BLaER1 treated with 17β-estradiol and CSF1 and Interleukin-3, amounts not matched to agents 10 nM and 100 nM (cell line): ENCODE measurements around the gene CUBN.
A peak's percentile ranks its signal among the peaks of the same experiment; 100 is the strongest.

Experiments
- H3K27ac ChIP-seq, 11 experiments: shearing (Covaris generic); formaldehyde crosslinking; 2 replicates each; pipeline ENCODE4 v1.8.1; 2022
- H3K27me3 ChIP-seq, 11 experiments: shearing (Covaris generic); formaldehyde crosslinking; 2 replicates each; pipeline ENCODE4 v1.8.1; 2022
- H3K36me3 ChIP-seq, 11 experiments: shearing (Covaris generic); formaldehyde crosslinking; 2 replicates each; pipeline ENCODE4 v1.8.1; 2022
- H3K4me1 ChIP-seq, 10 experiments: shearing (Covaris generic); formaldehyde crosslinking; 2 replicates each; pipeline ENCODE4 v1.8.1; 2022
- H3K4me2 ChIP-seq, 11 experiments: shearing (Covaris generic); formaldehyde crosslinking; 2 replicates each; pipeline ENCODE4 v1.8.1; 2022
- H3K4me3 ChIP-seq, 10 experiments: shearing (Covaris generic); formaldehyde crosslinking; 2 replicates each; pipeline ENCODE4 v1.8.1; 2022
- H3K9ac ChIP-seq, 11 experiments: shearing (Covaris generic); formaldehyde crosslinking; 2 replicates each; pipeline ENCODE4 v1.8.1; 2022
- H3K9me3 ChIP-seq, 11 experiments: shearing (Covaris generic); formaldehyde crosslinking; replicated peaks in 1 of 11; 2 replicates each; pipeline ENCODE4 v1.8.1; 2022
- H4K20me1 ChIP-seq, 11 experiments: shearing (Covaris generic); formaldehyde crosslinking; 2 replicates each; pipeline ENCODE4 v1.8.1; 2022
- Cebpa-rat ChIP-seq, 11 experiments: shearing (Covaris generic); IDR thresholded peaks; 2 replicates each; pipeline ENCODE4 v1.8.1; 2022

CUBN gene

DNA sequence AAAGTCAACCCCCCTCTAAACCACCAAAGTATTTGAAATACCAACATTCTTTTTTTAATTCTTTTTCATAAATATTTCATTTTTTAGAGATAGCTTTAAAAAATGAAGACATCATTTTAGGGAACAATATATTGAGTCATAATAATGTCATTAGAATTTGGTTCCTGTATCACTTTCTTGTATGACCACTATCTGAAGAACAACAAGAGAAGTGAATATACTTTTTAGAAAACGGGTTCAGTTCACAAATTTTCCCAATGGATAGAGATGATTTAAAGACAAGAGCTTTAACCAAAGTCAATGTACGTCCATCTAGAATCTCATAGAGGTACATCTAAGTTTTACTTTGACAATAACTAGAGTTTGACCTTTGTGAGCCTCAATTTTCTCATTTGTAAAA, 48.2 kb downstream of the CUBN start:
- Histone ChIP-seq H3K9ac (no peak overlapping the region), H3K4me1 (peaks cover 0 to 37% (median 0%) of the 10 kb centered on the region in 10 experiments; a peak in 6 of 20 replicates), H3K4me2 (peak overlapping the region in 1 of 11 experiments; percentile 42; a peak in 2 of 22 replicates), H3K27me3 (no peaks in the 10 kb centered on the region), H3K4me3 (no peak overlapping the region), H3K27ac (no peak overlapping the region), H3K9me3 (no peaks in the 10 kb centered on the region), H3K36me3 (no peaks in the 10 kb centered on the region; a peak in 2 of 22 replicates), H4K20me1 (no peaks in the 10 kb centered on the region)
- no peak for TF ChIP-seq Cebpa-rat (IDR thresholded peaks at IDR 0.05)

DNA sequence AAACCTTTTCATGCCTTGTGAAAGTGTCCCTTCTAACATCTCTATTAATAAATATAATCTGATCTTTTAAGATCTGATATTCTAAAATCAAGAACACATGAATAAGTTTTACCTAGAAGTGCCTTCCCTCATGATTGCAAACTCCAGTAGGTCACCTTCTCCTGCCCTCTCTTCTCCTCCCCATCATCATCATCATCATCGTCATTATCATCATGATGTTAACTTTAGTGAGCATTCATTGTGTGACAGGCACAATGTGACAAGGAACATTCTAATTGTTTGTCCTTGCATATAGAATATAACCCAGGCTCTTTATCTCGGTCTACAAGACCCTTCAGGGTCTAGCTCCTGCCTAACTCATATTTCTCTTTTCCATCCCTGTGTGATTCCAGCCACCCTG, 51.7 kb downstream of the CUBN start:
- TF ChIP-seq Cebpa-rat (IDR thresholded peaks at IDR 0.05): no peak
- Histone ChIP-seq H3K9ac (no peak overlapping the region), H3K4me3 (no peak overlapping the region), H3K27me3 (no peaks in the 10 kb centered on the region), H3K4me2 (0 out of 22 replicates have a peak overlapping the region, but pooled peaks of 1 of the 11 experiments have one; percentile 73), H3K4me1 (peaks cover 0 to 55% (median 0%) of the 10 kb centered on the region in 10 experiments; a peak in 6 of 20 replicates), H3K36me3 (no peaks in the 10 kb centered on the region), H3K9me3 (no peaks in the 10 kb centered on the region), H3K27ac (no peak overlapping the region), H4K20me1 (no peaks in the 10 kb centered on the region)

DNA sequence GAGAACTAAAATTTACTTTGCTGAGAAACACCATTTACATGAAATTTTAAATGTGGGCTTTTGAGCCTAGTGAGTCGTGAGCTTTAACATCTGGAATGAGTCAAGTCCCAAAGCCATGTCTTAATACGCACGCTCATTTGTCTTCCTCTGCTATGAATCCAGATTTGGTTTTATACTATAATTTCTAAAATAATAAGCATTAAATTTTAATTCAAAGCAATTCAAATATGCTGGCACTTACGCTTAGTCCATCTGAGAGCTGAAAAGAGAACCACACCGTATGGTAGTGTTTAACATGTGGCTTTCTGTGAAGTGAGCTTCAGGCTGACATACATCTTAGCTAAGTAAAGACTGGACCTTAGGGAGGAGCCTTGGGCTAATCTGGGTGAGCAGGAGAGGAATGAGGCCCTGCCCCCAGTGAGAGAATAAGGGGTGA, 52.2 kb downstream of the CUBN start:
- H3K27ac ChIP-seq: no peak overlapping the region
- H3K4me3 ChIP-seq: no peak overlapping the region
- TF ChIP-seq Cebpa-rat (IDR thresholded peaks at IDR 0.05): no peak
- H3K4me1 ChIP-seq: peaks cover 0 to 55% (median 0%) of the 10 kb centered on the region in 10 experiments; a peak in 6 of 20 replicates
- no peak overlapping the region for H3K9ac ChIP-seq
- no peaks in the 10 kb centered on the region for H3K27me3 ChIP-seq
- H3K36me3 ChIP-seq: no peaks in the 10 kb centered on the region
- no peaks in the 10 kb centered on the region for H3K9me3 ChIP-seq
- peak overlapping the region in 2 of 11 experiments; percentile 45 to 73; a peak in 2 of 22 replicates for H3K4me2 ChIP-seq
- H4K20me1 ChIP-seq: no peaks in the 10 kb centered on the region

DNA sequence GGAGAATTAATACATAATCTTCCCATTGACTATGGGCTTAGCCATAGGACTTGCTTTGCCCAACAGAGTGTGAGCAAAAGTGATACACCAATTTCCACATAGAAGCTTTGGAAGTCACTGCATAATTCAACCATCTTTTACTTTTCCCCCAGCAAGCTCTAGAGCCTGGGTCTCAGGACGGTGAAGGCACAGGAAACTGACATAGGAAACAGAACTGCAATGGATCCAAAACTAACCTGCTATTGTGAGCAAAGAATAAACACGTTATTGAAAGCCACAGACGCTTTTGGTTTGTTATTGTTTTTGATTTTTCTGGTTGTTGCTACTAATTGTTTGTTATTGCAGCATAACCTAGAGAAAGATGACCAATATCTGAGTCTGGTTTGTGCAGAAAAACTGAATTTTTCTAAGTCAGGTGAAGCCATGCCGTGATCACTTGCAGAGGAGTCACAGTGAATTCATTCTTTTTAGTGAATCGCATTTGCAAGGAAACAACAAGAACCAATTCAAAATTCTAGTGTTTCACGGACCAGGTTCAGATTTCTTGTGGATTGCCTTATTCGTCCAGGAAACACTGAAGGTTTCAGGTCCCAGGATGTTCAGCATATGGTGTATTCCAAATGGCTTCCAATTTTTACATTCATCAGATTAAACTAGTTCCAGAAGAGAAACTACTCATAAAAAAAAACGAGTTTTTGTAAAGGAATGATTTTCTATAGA, 52.8 kb downstream of the CUBN start:
- H3K27me3 ChIP-seq: no peaks in the 10 kb centered on the region

DNA sequence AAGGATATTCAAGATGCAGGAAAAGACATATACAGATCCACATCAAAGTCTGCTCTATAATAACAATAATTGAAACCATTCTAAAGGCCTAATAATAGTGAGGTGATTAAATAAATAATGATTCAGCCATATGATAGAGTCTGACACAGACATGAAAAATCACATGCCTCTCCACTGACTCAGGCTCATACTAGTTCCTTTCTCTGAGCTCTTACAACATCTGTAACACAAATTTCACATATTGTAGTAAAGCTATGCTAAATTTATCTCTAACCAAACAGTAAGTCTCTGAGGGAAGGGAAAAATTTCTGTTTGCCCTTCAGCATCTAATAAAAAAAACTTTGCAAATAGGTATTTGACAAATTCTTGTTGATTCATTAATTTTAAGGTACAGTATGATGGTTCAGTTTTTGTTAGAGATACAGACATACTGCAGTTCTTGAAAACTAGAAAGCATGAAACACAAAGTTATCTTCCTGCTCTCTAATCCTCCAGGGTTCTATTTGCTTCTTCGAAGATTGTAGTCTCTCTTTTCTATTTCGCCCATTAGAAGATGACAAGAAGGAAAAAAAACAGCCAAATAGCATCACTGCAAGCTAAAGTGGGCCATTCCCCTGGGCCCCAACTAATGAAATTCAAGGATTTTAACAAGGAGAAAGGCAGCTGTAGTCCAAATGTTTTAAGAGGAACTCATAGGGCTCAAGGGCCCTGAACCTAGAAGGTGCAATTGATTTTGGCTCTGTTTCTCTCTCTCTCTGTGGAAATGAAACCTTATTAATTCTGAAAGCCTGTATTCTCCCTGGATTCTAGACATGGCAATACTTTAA, 53.9 kb downstream of the CUBN start:
- no peak for TF ChIP-seq Cebpa-rat (IDR thresholded peaks at IDR 0.05)
- Histone ChIP-seq H3K27me3 (no peaks in the 10 kb centered on the region), H3K9ac (peak overlapping the region in 4 of 11 experiments; percentile 30 to 74 (median 57); a peak in 6 of 22 replicates), H3K4me1 (peaks cover 0 to 47% (median 0%) of the 10 kb centered on the region in 10 experiments; a peak in 6 of 20 replicates), H3K27ac (peak overlapping the region in 5 of 11 experiments; percentile 39 to 87 (median 65); a peak in 10 of 22 replicates), H3K9me3 (no peaks in the 10 kb centered on the region), H3K36me3 (no peaks in the 10 kb centered on the region), H4K20me1 (no peaks in the 10 kb centered on the region), H3K4me2 (peak overlapping the region in 4 of 11 experiments; percentile 2 to 73 (median 24); a peak in 5 of 22 replicates), H3K4me3 (no peak overlapping the region)

More for the DNA sequence above, 52.8 kb downstream of the CUBN start:
- peak overlapping the region in 3 of 11 experiments; percentile 65 to 87 (median 73); a peak in 4 of 22 replicates for H3K27ac ChIP-seq
- peak overlapping the region in 3 of 11 experiments; percentile 4 to 73 (median 45); a peak in 5 of 22 replicates for H3K4me2 ChIP-seq
- no peak overlapping the region for H3K9ac ChIP-seq
- no peaks in the 10 kb centered on the region for H4K20me1 ChIP-seq
- no peaks in the 10 kb centered on the region for H3K9me3 ChIP-seq
- peaks cover 0 to 56% (median 0%) of the 10 kb centered on the region in 10 experiments; a peak in 6 of 20 replicates for H3K4me1 ChIP-seq
- H3K4me3 ChIP-seq: no peak overlapping the region
- no peak for TF ChIP-seq Cebpa-rat (IDR thresholded peaks at IDR 0.05)
- H3K36me3 ChIP-seq: no peaks in the 10 kb centered on the region

DNA sequence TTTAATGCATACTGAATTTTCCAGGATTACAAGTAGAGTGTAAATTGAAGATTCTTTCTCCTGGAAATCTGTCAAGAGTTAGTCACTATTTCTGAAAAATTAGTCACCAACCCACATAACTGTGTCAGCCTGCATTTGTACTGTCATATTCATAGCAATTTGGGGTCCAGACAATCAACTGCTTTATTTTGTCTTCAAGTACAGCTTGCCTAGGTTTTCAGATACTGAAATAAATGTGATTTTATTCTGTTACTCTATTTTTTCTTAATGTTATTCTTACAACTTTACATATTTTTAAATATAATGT, 55.1 kb downstream of the CUBN start:
- Histone ChIP-seq H4K20me1 (no peaks in the 10 kb centered on the region), H3K4me1 (peaks cover 0 to 47% (median 0%) of the 10 kb centered on the region in 10 experiments; a peak in 6 of 20 replicates), H3K27me3 (no peaks in the 10 kb centered on the region), H3K36me3 (no peaks in the 10 kb centered on the region), H3K27ac (peak overlapping the region in 3 of 11 experiments; percentile 54 to 87 (median 73); a peak in 4 of 22 replicates), H3K9ac (no peak overlapping the region), H3K4me2 (peak overlapping the region in 2 of 11 experiments; percentile 18 to 73; a peak in 3 of 22 replicates), H3K4me3 (no peak overlapping the region), H3K9me3 (peaks cover 0 to 3% (median 0%) of the 10 kb centered on the region in 11 experiments; a peak in 4 of 22 replicates)
- TF ChIP-seq Cebpa-rat (IDR thresholded peaks at IDR 0.05): no peak

DNA sequence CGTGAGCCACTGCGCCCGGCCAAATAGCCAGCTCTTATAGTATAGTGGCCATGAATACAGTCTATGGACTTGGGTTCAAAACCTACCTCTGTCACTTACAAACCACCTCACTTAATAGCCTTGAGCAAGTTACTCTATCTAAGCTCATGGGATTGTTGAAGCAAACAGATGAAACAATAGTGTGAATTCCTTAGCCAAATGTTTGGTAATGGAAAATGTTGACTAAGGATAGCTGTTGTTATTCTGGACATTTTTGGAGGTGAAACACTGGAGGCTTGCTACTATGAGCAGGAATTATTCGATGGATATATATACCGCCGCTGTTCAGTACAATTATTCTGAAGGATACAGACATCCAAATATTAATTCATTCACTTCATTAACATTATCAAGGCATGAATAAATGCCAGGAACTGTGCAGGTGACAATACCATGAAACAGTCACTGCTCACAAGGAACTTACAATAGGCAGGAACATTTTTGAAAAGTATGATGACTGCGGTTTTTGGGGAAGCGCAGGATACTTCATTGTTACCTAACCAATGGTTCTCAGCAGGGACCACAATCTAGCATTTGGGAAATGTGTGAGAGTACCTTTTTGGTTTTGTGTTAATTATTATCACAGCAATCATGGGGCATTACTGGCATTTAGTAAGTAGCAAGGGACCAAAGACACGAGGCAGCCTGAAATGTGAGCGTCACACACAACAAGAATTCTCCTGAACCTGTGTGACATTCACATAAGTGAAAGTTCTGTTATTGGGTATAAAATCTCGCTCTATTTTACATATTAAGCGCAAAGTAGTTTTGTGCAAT, 55.7 kb downstream of the CUBN start:
- Histone ChIP-seq H3K4me2 (peak overlapping the region in 2 of 11 experiments; percentile 18 to 73; a peak in 3 of 22 replicates), H3K27me3 (no peaks in the 10 kb centered on the region), H4K20me1 (no peaks in the 10 kb centered on the region), H3K4me1 (peaks cover 0 to 47% (median 0%) of the 10 kb centered on the region in 10 experiments; a peak in 6 of 20 replicates), H3K9ac (no peak overlapping the region), H3K27ac (peak overlapping the region in 2 of 11 experiments; percentile 73 to 87; a peak in 3 of 22 replicates), H3K4me3 (no peak overlapping the region), H3K9me3 (peaks cover 0 to 7% (median 0%) of the 10 kb centered on the region in 11 experiments; a peak in 4 of 22 replicates), H3K36me3 (no peaks in the 10 kb centered on the region)
- no peak for TF ChIP-seq Cebpa-rat (IDR thresholded peaks at IDR 0.05)

DNA sequence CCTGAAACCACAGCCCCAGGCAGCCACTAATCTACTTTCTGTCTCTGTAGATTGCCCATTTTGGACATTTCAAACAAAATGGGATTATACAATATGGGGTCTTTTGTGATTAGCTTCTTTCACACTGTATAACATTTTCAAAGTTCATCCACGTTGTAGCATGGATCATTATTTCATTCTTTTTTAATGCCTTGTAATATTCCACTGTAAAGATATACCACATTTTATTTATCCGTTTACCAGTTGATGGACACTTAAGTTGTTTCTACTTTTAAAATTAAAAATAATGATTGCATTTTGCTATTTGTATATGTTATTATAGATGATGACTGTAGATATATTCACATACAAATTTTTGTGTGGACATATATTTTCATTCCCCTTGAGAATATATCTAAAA, 60.7 kb downstream of the CUBN start:
- H3K9ac ChIP-seq: no peak overlapping the region
- no peak overlapping the region for H3K27ac ChIP-seq
- peaks cover 0 to 7% (median 0%) of the 10 kb centered on the region in 11 experiments; a peak in 4 of 22 replicates for H3K9me3 ChIP-seq
- TF ChIP-seq Cebpa-rat (IDR thresholded peaks at IDR 0.05): no peak
- H3K4me3 ChIP-seq: no peak overlapping the region
- H3K36me3 ChIP-seq: no peaks in the 10 kb centered on the region
- no peak overlapping the region for H3K4me2 ChIP-seq
- peaks cover 5 to 18% (median 7%) of the 10 kb centered on the region in 10 experiments; a peak in 18 of 20 replicates for H3K4me1 ChIP-seq
- H3K27me3 ChIP-seq: no peaks in the 10 kb centered on the region
- no peaks in the 10 kb centered on the region for H4K20me1 ChIP-seq
